ENCODE results near the gene MYG1.
"Not testable (repeated sequence)": the region's sequence is repeated elsewhere in the genome, so short reads cannot be mapped to it uniquely, and the experiment has no call there.

Gene MYG1

GRCh38 chr12:53287741-53288216 lies 11.7 kb upstream of the MYG1 start:
- peak; percentile 43 for DNase-seq (ENCODE audit: low read depth)

- no peak for DNase-seq (ENCODE audit: low read depth)
Observed at GRCh38 chr12:53288322-53288721, 11.2 kb upstream of the MYG1 start.

DNA sequence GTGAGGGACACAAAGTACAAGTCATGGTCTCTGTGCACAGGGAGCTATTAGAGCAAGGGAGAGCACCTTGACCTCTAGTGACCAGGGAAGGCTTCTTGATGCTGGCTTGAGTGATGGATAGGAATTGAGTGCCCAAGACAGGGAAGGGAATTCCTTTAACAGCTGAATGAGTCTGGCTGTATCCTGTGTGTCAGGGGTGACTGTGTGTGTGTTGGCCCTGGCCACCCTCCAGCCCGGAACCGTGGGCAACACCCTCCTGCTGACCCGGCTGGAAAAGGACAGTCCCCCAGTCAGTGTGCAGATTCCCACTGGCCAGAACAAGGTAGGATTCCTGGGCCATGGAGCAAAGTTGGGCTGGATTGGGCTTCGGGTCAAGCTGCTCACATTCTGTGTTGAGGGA lies 9.6 kb upstream of the MYG1 start:
- DNase-seq (ENCODE audit: low read depth): no peak

GRCh38 chr12:53290661-53291060 lies 8.8 kb upstream of the MYG1 start:
- no peak for DNase-seq (ENCODE audit: low read depth)

GRCh38 chr12:53292426-53292825 lies 7.1 kb upstream of the MYG1 start:
- no peak for DNase-seq (ENCODE audit: low read depth)

DNA sequence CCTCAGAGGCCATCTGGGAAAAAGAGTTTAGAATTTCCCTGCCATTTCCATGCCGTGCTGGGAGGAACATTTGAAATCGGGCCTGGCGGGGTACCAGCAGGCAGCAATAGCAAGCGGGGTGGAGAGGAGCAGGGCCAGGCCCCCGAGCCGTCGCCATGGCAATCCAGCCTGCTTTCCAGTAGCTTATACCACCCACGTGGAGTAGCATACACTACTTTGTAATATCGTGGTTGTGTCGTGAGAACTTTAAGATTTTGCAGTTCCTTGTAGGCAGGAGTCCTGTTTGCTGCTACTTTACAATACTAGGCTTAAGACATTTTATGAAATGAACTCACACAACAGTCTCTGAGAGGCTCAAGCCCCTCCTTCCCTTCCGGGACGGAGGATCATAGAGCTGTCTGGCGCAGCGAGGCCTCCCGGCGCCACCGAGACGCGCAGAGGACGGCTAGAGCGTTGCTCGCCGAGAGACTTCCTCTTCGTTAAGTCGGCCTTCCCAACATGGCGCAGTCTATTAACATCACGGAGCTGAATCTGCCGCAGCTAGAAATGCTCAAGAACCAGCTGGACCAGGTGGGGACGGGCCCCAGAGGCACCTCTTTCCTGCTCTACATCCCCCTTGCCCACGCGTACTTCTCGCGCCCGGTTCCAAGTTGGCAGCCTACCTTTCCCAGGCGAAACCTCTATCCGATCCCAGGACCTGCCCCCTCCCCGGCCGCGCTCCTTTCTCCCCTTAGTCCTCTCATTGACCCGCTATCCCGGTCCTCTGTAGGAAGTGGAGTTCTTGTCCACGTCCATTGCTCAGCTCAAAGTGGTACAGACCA lies 4.2 kb upstream of the MYG1 start, which contains the start of gene PFDN5:
Gene PFDN5, plus strand, starts transcription at position 473 of the 821 bp plus-strand sequence. Its CDS starts 26 bp downstream, at position 499.
- peak; percentile 74 for DNase-seq (ENCODE audit: low read depth)

- no peak for DNase-seq (ENCODE audit: low read depth)
Observed at GRCh38 chr12:53295891-53296219, 3.6 kb upstream of the MYG1 start.

DNA sequence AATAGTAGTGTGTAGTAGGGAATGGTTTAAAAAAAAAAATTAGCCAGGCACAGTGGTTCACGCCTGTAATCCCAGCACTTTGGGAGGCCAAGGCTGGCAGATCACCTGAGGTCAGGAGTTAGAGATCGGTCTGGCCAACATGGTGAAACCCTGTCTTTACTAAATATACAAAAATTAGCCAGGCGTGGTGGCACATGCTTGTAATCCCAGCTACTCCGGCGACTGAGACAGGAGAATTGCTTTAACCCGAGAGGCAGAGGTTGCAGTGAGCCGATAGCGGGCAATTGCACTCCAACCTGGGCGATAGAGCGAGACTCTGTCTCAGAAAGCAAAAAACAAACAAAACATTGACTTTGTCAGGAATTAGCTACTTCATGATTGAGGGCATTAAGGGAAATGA lies 2.4 kb upstream of the MYG1 start:
- DNase-seq (ENCODE audit: low read depth): not testable (repeated sequence)

- DNase-seq (ENCODE audit: low read depth): no peak
Observed at GRCh38 chr12:53298164-53298563, 1.3 kb upstream of the MYG1 start.

DNA sequence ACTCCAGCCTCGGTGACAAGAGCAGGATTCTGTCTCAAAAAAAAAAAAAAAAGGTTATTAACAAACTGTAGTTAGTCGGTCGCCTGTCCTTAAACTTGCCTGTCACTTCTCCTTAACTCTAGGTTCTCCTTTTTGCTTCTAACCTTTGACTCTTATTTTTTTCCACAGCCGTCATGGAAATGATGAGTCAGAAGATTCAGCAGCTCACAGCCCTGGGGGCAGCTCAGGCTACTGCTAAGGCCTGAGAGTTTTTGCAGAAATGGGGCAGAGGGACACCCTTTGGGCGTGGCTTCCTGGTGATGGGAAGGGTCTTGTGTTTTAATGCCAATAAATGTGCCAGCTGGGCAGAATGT lies 418 bp upstream of the MYG1 start:
- no peak for DNase-seq (ENCODE audit: low read depth)

DNA sequence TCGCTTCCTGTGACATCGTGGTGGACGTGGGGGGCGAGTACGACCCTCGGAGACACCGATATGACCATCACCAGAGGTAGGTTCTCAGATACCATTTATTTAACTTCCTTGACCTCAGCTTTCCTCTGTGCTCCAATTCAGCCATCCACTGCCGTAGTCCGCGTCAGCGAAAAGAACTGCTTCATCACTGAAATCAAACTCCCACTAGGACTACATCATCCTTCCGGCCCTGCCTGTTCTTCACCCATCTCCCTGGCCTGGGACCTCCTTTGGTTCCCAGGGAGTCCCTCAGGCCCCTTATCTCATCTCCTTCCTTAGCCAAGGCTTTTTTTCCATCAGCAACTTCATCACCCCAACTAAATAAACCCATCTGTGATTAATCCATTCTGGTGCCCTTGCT lies 692 bp downstream of the MYG1 start:
- DNase-seq (ENCODE audit: low read depth): no peak

- no peak for DNase-seq (ENCODE audit: low read depth)
Observed at GRCh38 chr12:53302903-53303302, 3.4 kb downstream of the MYG1 start.

DNA sequence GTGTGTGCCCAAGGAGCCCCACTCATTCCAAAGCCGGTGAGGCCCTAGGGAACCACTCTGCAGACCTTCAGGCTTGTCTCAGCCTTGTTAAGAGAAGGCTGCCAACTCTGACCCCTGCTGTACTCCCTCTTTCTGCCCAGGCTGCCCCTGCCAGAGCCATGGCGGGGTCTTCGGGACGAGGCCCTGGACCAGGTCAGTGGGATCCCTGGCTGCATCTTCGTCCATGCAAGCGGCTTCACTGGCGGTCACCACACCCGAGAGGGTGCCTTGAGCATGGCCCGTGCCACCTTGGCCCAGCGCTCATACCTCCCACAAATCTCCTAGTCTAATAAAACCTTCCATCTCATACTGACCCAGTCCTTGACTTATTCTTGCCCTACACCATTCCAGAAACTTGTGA lies 7.3 kb downstream of the MYG1 start:
- DNase-seq (ENCODE audit: low read depth): no peak

GRCh38 chr12:53308276-53308675 lies 8.8 kb downstream of the MYG1 start:
- no peak for DNase-seq (ENCODE audit: low read depth)

DNA sequence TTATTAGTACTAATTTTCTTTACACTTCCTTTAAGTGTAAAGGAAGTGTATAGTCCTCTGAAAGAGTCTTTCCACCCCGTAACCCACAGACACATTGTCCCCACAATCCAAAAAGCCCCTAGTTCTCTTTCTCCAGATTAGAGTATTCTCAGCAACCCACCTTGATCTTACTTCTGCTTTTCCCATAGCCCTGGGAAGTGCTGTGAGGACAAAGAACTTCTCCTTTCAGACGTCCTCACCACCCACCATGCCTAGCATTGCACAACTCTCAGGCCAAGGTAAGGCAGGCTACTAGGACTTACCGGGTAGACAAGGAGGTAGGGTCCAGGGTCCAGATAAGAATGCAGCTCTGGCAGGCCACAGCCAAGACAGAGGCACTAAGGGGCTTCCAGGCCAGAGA lies 14.5 kb downstream of the MYG1 start:
- DNase-seq (ENCODE audit: low read depth): no peak

DNA sequence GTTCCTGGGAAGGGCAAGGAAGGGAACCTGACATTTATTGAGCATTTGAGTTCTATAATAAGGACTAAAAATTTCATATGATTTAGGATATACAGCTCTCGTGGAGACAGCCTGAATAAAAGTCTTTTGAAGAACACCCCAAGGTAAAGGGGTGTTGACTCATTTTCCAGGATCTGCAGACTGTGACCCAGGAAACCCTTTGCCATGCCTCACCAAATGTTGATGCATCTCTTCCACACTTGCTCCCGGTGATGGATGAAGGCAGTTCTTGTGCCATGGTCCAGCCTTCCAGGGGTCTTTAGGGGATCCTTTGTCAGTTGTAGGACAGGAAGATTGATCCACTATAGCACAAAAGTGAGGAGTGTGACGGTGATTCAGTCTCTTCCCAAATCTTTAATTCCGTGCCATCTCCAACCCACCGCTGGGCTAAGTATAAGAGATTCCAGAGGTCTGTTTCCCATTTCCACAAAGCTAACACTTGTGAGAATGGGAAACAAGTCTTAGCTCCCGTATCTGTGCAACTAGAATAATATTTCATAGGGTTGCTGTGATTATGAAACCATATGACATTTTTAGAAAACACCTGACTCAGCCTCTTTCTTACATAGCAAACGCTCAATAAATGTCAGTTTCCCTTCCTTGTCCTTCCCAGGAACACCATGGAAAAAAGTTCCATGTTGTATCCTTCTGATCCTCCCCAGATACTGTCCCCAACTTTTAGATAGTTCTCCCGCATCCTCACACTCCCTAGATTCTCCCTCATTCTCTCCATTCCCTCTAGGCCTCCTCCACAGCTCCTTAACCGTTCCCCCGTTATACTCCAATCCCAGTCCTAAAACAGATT lies 21.1 kb downstream of the MYG1 start:
- no peak for DNase-seq (ENCODE audit: low read depth)

DNA sequence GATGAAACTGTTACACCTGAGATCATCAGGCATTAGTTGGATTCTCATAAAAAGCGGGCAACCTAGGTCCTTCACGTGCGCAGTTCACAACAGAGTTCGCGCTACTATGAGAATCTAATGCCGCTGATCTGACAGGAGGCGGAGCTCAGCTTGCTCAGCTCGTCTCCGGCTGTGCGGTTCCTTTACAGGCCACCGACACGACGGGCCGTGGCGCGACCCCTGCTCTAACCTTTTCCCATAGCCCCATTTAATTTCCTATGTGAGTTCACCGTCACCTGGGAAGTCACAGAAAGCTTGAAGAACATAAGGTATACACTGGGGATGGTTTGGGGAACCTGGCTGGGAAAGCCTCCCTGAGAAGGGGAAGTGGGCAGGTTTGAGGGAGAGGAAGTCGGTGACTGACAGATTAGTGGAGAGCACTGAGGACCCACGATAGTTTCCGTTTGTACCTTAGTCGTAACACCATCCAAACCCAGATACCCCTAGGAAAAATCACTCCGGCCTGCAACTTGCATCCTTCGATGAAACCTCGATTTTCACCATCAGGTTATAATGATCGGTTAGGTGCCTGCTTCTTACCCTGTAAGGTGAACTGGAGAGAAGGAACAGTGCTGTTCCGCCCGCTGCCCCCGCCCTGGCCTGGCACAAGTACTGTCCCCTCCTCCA lies 24.8 kb downstream of the MYG1 start:
- no peak for DNase-seq (ENCODE audit: low read depth)

DNA sequence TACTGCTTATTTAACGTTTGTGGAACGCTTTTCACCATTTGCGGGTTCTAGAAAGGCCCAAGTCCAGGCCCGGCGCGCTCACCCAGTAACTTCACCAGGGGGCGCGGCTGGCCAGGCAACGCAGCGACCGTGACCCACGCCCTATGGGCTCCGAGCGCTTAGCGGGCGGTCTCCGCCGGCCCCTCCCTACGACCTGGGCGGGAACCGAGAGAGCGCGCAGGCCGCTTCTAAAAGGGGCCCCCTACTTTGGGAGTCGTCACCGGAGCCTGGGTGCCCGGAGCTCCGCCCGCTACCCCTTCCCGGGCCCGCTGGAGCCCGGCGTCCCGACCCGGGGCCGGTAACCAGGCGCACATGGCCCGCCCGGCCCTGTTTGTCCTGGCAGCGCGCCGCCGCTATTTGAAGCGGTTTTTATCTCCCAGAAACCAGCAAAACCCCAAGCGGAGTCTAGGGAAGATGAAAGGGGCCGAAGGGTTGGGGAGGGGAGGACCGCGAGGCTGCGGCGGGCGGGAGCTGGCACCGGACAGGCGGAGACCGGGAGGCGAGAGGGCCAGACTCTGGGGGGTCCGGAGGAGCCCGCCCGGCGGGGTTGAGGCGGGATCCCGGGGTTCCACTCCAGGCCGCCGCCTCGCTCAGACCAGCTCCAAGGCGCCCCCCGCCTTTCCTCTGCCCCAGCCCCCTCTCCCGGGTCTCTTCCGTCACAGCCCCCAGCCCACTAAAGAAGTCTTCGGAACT lies 25.4 kb downstream of the MYG1 start:
- peak; percentile 76 for DNase-seq (ENCODE audit: low read depth)

DNA sequence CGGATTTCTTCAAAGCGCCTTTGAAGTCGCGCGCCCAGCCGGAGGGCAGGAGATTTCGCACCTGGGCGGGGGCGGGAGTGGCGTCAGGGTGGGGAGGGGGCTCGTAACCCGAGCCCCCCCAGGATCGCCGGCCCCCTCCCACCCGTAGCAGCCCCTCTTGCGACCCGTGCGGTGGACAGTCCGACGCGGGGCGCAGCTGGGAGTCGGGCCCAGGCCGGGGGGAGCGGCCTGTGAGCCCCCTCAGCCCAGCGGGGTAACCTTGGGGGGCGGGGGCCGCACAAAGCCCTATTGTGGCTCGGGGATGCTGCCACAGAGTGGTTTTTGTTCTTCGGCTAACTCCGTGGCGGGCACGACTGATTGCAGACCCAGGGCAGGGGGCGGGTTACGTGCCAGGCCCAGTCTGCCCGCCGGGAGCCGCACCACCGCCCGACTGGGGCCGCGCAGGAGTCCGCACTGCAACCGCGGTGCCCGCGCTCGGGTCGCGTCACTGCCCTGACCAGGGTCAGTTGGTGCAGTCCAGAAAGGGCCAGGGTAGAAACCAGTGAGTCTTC lies 26.1 kb downstream of the MYG1 start:
- no peak for DNase-seq (ENCODE audit: low read depth)

- DNase-seq (ENCODE audit: low read depth): no peak
Observed at GRCh38 chr12:53326460-53327185, 27.1 kb downstream of the MYG1 start.

GRCh38 chr12:53327435-53328042 lies 28.0 kb downstream of the MYG1 start:
- DNase-seq (ENCODE audit: low read depth): no peak

Data from stimulated activated CD8-positive, alpha-beta memory T cell treated with anti-CD3 and anti-CD28 coated beads, Interleukin-12 subunit alpha, Interleukin-12 subunit beta, amount 100 ng/mL, for 4 hours (primary cell).